HepG2 (cell line): ENCODE results near the gene ARID1A. TPM values are rescaled to one million over a fixed set of nuclear protein-coding genes. Genes with fewer than 3 reads are reported as not detected.

Experiments
- HNRNPK ChIP-seq: fragments of 200-400 bp; formaldehyde crosslinking; IDR thresholded peaks from 2 replicates; pipeline ENCODE4 v1.6.1; 2018; ENCODE audit warnings: low read length, low read depth, moderate library complexity, mild to moderate bottlenecking; ENCODE audit not compliant: poor library complexity, severe bottlenecking
- RFX3 ChIP-seq: IDR thresholded peaks from 2 replicates; pipeline ENCODE4 v1.6.1; 2016; ENCODE audit warnings: missing biosample characterization, missing genetic modification reagents
- ZNF44 ChIP-seq: sonication (generic); formaldehyde crosslinking; IDR thresholded peaks from 2 replicates; pipeline ENCODE4 v1.5.1; 2020; ENCODE audit warnings: mild to moderate bottlenecking, missing genetic modification reagents
- ZNF501 ChIP-seq: sonication (generic); formaldehyde crosslinking; IDR thresholded peaks from 2 replicates; pipeline ENCODE4 v1.5.1; 2020; ENCODE audit warnings: mild to moderate bottlenecking, moderate library complexity, missing genetic modification reagents
- ZNF605 ChIP-seq: sonication (generic); formaldehyde crosslinking; IDR thresholded peaks from 2 replicates; pipeline ENCODE4 v1.8.0; 2022; ENCODE audit warnings: mild to moderate bottlenecking, missing genetic modification reagents
- ZNF747 ChIP-seq: sonication (generic); formaldehyde crosslinking; IDR thresholded peaks from 2 replicates; pipeline ENCODE4 v1.8.1; 2023; ENCODE audit warnings: missing genetic modification reagents, mild to moderate bottlenecking, borderline replicate concordance
- polyA plus RNA-seq, 8 experiments: library from polyadenylated mRNA; depleted of rRNA in 3 of 8; stranded (reverse) in 7 of 8; unstranded in 1 of 8; fragments of >200 nt; fragmentation: Illumina TruSeq in 4 of 8; extraction: Trizol in 4 of 8; gene quantifications; 2 replicates each; pipeline versions ENCODE4 v1.2.1 to v1.2.3, GENCODE V29; 2011 to 2016; ENCODE audit warnings: low read depth in 4 of 8, missing spikeins in 1 of 8, mixed read lengths in 1 of 8; ENCODE audit not compliant: insufficient read depth in 1 of 8
- total RNA-seq, 5 experiments: library from RNA; depleted of rRNA; stranded (reverse); fragments of >200 nt; fragmentation: Illumina TruSeq; extraction: Trizol; gene quantifications; 2 replicates each; pipeline ENCODE4 v1.2.3, GENCODE V29; 2016; ENCODE audit warnings: low read depth in 1 of 5
- TF ChIP-seq, protein P1 (sequence below): sonication (generic); formaldehyde crosslinking; IDR thresholded peaks from 2 replicates; pipeline ENCODE4 v1.5.1; 2020; ENCODE audit warnings: missing genetic modification reagents, mild to moderate bottlenecking, borderline replicate concordance
- TF ChIP-seq, protein P2 (sequence below): sonication (generic); formaldehyde crosslinking; IDR thresholded peaks from 2 replicates; pipeline ENCODE4 v1.9.0; 2021; ENCODE audit warnings: missing genetic modification reagents, mild to moderate bottlenecking, borderline replicate concordance
- TF ChIP-seq, protein P3 (sequence below): IDR thresholded peaks from 2 replicates; pipeline ENCODE4 v1.6.1; 2018; ENCODE audit warnings: missing genetic modification reagents
- TF ChIP-seq, protein P4 (sequence below): IDR thresholded peaks from 2 replicates; pipeline ENCODE4 v1.6.1; 2016; ENCODE audit warnings: low read depth, missing genetic modification reagents, missing compliant biosample characterization

ARID1A gene
- total and polyA plus RNA-seq, 2 of the 13 experiments (the other 11 are each of a cell fraction or from before 2014, with no cell fraction given) = 11.9 to 15.9 TPM

DNA sequence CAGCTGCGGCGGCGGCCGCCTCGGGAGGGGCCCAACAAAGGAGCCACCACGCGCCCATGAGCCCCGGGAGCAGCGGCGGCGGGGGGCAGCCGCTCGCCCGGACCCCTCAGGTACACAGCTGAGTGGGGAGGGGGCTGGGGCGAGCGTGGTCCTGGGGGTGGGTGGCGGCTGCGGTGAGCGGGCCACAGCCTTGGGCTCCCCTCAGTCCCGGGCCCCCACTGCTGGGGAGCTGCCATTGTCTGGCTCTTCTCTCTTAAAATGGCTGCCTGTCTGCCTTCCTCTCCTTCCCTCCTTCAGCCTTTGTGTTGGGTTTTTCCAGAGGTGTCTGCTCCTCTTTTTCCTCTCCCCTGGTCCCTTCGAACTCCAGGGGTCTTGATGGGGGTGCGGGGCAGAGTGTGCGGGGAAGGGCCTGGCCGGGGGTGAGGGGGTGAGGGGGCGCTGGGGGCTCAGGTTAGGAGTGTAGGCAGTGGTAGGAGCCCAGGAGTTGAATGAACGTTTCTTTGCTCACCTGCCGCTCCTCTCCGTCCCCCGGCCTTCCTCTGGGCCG lies 1.7 kb downstream of the ARID1A start (continued):
- TF ChIP-seq ZNF501 (no peak), RFX3 (no peak), ZNF605 (no peak), HNRNPK (no peak), ZNF747 (CRISPR knock-in tag) (no peak), ZNF44 (CRISPR knock-in tag) (0 out of 2 replicates have a peak, but pooled peaks have one; percentile 48)
- TF ChIP-seq, protein P1, sequence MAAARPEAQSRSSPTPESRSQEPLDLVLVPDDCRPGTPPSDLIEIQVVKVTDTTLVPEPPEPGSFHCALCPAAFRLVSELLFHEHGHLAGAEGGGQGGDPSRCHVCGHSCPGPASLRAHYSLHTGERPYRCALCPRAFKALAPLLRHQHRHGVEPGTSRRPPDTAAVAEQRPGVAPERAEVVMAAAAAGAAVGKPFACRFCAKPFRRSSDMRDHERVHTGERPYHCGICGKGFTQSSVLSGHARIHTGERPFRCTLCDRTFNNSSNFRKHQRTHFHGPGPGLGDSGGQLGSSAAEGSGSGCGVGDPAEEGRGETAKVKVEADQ = no peak
- TF ChIP-seq, protein P2, sequence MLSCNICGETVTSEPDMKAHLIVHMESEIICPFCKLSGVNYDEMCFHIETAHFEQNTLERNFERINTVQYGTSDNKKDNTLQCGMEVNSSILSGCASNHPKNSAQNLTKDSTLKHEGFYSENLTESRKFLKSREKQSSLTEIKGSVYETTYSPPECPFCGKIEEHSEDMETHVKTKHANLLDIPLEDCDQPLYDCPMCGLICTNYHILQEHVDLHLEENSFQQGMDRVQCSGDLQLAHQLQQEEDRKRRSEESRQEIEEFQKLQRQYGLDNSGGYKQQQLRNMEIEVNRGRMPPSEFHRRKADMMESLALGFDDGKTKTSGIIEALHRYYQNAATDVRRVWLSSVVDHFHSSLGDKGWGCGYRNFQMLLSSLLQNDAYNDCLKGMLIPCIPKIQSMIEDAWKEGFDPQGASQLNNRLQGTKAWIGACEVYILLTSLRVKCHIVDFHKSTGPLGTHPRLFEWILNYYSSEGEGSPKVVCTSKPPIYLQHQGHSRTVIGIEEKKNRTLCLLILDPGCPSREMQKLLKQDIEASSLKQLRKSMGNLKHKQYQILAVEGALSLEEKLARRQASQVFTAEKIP (CRISPR knock-in tag) = no peak
- TF ChIP-seq, protein P3, sequence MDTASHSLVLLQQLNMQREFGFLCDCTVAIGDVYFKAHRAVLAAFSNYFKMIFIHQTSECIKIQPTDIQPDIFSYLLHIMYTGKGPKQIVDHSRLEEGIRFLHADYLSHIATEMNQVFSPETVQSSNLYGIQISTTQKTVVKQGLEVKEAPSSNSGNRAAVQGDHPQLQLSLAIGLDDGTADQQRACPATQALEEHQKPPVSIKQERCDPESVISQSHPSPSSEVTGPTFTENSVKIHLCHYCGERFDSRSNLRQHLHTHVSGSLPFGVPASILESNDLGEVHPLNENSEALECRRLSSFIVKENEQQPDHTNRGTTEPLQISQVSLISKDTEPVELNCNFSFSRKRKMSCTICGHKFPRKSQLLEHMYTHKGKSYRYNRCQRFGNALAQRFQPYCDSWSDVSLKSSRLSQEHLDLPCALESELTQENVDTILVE = no peak
- TF ChIP-seq, protein P4, sequence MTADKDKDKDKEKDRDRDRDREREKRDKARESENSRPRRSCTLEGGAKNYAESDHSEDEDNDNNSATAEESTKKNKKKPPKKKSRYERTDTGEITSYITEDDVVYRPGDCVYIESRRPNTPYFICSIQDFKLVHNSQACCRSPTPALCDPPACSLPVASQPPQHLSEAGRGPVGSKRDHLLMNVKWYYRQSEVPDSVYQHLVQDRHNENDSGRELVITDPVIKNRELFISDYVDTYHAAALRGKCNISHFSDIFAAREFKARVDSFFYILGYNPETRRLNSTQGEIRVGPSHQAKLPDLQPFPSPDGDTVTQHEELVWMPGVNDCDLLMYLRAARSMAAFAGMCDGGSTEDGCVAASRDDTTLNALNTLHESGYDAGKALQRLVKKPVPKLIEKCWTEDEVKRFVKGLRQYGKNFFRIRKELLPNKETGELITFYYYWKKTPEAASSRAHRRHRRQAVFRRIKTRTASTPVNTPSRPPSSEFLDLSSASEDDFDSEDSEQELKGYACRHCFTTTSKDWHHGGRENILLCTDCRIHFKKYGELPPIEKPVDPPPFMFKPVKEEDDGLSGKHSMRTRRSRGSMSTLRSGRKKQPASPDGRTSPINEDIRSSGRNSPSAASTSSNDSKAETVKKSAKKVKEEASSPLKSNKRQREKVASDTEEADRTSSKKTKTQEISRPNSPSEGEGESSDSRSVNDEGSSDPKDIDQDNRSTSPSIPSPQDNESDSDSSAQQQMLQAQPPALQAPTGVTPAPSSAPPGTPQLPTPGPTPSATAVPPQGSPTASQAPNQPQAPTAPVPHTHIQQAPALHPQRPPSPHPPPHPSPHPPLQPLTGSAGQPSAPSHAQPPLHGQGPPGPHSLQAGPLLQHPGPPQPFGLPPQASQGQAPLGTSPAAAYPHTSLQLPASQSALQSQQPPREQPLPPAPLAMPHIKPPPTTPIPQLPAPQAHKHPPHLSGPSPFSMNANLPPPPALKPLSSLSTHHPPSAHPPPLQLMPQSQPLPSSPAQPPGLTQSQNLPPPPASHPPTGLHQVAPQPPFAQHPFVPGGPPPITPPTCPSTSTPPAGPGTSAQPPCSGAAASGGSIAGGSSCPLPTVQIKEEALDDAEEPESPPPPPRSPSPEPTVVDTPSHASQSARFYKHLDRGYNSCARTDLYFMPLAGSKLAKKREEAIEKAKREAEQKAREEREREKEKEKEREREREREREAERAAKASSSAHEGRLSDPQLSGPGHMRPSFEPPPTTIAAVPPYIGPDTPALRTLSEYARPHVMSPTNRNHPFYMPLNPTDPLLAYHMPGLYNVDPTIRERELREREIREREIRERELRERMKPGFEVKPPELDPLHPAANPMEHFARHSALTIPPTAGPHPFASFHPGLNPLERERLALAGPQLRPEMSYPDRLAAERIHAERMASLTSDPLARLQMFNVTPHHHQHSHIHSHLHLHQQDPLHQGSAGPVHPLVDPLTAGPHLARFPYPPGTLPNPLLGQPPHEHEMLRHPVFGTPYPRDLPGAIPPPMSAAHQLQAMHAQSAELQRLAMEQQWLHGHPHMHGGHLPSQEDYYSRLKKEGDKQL (CRISPR knock-in tag) = no peak
